HepG2 (cell line): ENCODE results near the gene SERBP1. TPM values are rescaled to one million over a fixed set of nuclear protein-coding genes. Genes with fewer than 3 reads are reported as not detected.

ENCODE experiments used
- BCL3 ChIP-seq: sonication (generic); formaldehyde crosslinking; IDR thresholded peaks from 2 replicates; pipeline ENCODE4 v1.5.1; 2020; ENCODE audit warnings: mild to moderate bottlenecking, missing genetic modification reagents, moderate library complexity
- CENPT ChIP-seq: sonication (generic); formaldehyde crosslinking; IDR thresholded peaks from 2 replicates; pipeline ENCODE4 v1.8.0; 2022; ENCODE audit warnings: low read depth, mild to moderate bottlenecking, moderate library complexity, missing genetic modification reagents
- CHD2 ChIP-seq: IDR thresholded peaks from 2 replicates; pipeline ENCODE4 v1.6.1; 2011; ENCODE audit warnings: low read depth, low read length, improper control_type of control experiment
- CTCF ChIP-seq: sonication (generic); formaldehyde crosslinking; IDR thresholded peaks from 2 replicates; pipeline ENCODE4 v1.5.0; 2020; ENCODE audit warnings: mild to moderate bottlenecking, missing genetic modification reagents, moderate library complexity
- ERF ChIP-seq: IDR thresholded peaks from 2 replicates; pipeline ENCODE4 v1.6.1; 2018; ENCODE audit warnings: missing biosample characterization, missing genetic modification reagents
- KLF12 ChIP-seq: sonication (generic); formaldehyde crosslinking; IDR thresholded peaks from 2 replicates; pipeline ENCODE4 v1.4.0; 2020; ENCODE audit warnings: missing genetic modification reagents, borderline replicate concordance
- MTF2 ChIP-seq: sonication (generic); formaldehyde crosslinking; IDR thresholded peaks from 2 replicates; pipeline ENCODE4 v1.5.0; 2020; ENCODE audit warnings: missing genetic modification reagents, borderline replicate concordance
- NAIF1 ChIP-seq: sonication (generic); formaldehyde crosslinking; IDR thresholded peaks from 2 replicates; pipeline ENCODE4 v1.5.0; 2020; ENCODE audit warnings: mild to moderate bottlenecking, missing genetic modification reagents, borderline replicate concordance
- RXRA ChIP-seq: sonication (generic); formaldehyde crosslinking; IDR thresholded peaks from 2 replicates; pipeline ENCODE4 v1.5.1; 2020; ENCODE audit warnings: missing genetic modification reagents
- SNAPC4 ChIP-seq: sonication (generic); formaldehyde crosslinking; IDR thresholded peaks from 2 replicates; pipeline ENCODE4 v1.4.0; 2020; ENCODE audit warnings: mild to moderate bottlenecking, missing genetic modification reagents
- TFDP2 ChIP-seq: sonication (generic); formaldehyde crosslinking; IDR thresholded peaks from 2 replicates; pipeline ENCODE4 v1.4.0; 2020; ENCODE audit warnings: missing genetic modification reagents
- UBTF ChIP-seq: sonication (generic); formaldehyde crosslinking; IDR thresholded peaks from 2 replicates; pipeline ENCODE4 v1.4.0; 2020; ENCODE audit warnings: mild to moderate bottlenecking, missing genetic modification reagents
- ZNF691 ChIP-seq: sonication (generic); formaldehyde crosslinking; IDR thresholded peaks from 2 replicates; pipeline ENCODE4 v1.4.0; 2020; ENCODE audit warnings: missing genetic modification reagents, low read depth, mild to moderate bottlenecking, borderline replicate concordance
- ZNF776 ChIP-seq: sonication (generic); formaldehyde crosslinking; IDR thresholded peaks from 2 replicates; pipeline ENCODE4 v1.4.0; 2020; ENCODE audit warnings: mild to moderate bottlenecking, missing genetic modification reagents
- ZNF780A ChIP-seq: sonication (generic); formaldehyde crosslinking; IDR thresholded peaks from 2 replicates; pipeline ENCODE4 v1.8.0; 2022; ENCODE audit warnings: mild to moderate bottlenecking, missing genetic modification reagents, moderate library complexity
- polyA plus RNA-seq, 8 experiments: library from polyadenylated mRNA; depleted of rRNA in 3 of 8; stranded (reverse) in 7 of 8; unstranded in 1 of 8; fragments of >200 nt; fragmentation: Illumina TruSeq in 4 of 8; extraction: Trizol in 4 of 8; gene quantifications; 2 replicates each; pipeline versions ENCODE4 v1.2.1 to v1.2.3, GENCODE V29; 2011 to 2016; ENCODE audit warnings: low read depth in 4 of 8, missing spikeins in 1 of 8, mixed read lengths in 1 of 8; ENCODE audit not compliant: insufficient read depth in 1 of 8
- total RNA-seq, 5 experiments: library from RNA; depleted of rRNA; stranded (reverse); fragments of >200 nt; fragmentation: Illumina TruSeq; extraction: Trizol; gene quantifications; 2 replicates each; pipeline ENCODE4 v1.2.3, GENCODE V29; 2016; ENCODE audit warnings: low read depth in 1 of 5

SERBP1 gene
- total and polyA plus RNA-seq, 2 of the 13 experiments (the other 11 are each of a cell fraction or from before 2014, with no cell fraction given) = 175 to 281 TPM

- TF ChIP-seq BCL3 (CRISPR knock-in tag) (peak; percentile 50; the same call in 1 of the 2 replicates), RXRA (CRISPR knock-in tag) (peak; percentile 55; the same call in 1 of the 2 replicates), CHD2 (peak; percentile 88), NAIF1 (peak; percentile 86; the same call in 1 of the 2 replicates), KLF12 (CRISPR knock-in tag) (peak; percentile 33; the same call in 1 of the 2 replicates), CTCF (CRISPR knock-in tag) (no peak), ERF (CRISPR knock-in tag) (peak; percentile 53; the same call in 1 of the 2 replicates), ZNF691 (CRISPR knock-in tag) (no peak; the same call in 1 of the 2 replicates), ZNF776 (0 out of 2 replicates have a peak, but pooled peaks have one; percentile 47), TFDP2 (peak; percentile 97), ZNF780A (CRISPR knock-in tag) (no peak), UBTF (CRISPR knock-in tag) (peak; percentile 65), SNAPC4 (CRISPR knock-in tag) (peak; percentile 93), MTF2 (CRISPR knock-in tag) (peak; percentile 5; the same call in 1 of the 2 replicates), CENPT (CRISPR knock-in tag) (no peak)
Measured at GRCh38 chr1:67430358-67431155, at the start of gene SERBP1 (continued).
